ENCODE results near the gene ESAM.

Gene ESAM, protein sequence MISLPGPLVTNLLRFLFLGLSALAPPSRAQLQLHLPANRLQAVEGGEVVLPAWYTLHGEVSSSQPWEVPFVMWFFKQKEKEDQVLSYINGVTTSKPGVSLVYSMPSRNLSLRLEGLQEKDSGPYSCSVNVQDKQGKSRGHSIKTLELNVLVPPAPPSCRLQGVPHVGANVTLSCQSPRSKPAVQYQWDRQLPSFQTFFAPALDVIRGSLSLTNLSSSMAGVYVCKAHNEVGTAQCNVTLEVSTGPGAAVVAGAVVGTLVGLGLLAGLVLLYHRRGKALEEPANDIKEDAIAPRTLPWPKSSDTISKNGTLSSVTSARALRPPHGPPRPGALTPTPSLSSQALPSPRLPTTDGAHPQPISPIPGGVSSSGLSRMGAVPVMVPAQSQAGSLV

GRCh38 chr11:124762105-124762623, at the start of gene ESAM:
ESAM (minus strand) TSS chr11:124762290; CDS start chr11:124762154, 136 bp downstream.
- DNase-seq: no peak

DNA sequence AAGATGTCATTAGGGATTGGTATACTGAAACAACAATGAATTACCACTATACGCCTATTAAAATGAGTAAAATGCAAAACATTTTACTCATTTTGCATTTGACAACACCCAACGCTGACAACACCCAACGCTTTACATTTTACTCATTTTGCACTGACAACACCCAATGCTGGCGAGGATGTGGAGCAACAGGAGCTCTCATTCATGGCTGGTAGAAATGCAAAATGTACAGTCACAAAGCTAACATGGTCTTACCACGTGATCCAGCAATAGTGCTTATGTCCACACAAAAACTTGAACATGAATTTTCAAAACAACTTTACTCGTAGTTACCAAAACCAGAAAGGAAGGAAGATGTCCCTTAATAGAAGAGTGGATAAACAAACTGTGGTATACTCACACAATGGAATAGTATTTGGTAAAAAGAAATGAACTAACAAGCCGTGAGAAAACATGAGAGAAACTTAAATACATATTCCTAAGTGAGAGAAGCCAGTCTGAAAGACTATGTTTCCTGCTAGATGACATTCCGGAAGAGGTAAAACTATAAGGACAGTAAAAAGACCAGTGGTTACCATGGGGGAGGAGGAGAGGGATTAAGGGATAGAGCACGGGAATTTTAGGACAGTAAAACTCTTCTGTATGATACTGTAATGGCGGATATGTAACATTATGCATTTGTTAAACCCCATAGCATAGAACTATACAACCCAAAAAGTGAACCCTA, 49.5 kb upstream of the ESAM start:
- no peak for DNase-seq

DNA sequence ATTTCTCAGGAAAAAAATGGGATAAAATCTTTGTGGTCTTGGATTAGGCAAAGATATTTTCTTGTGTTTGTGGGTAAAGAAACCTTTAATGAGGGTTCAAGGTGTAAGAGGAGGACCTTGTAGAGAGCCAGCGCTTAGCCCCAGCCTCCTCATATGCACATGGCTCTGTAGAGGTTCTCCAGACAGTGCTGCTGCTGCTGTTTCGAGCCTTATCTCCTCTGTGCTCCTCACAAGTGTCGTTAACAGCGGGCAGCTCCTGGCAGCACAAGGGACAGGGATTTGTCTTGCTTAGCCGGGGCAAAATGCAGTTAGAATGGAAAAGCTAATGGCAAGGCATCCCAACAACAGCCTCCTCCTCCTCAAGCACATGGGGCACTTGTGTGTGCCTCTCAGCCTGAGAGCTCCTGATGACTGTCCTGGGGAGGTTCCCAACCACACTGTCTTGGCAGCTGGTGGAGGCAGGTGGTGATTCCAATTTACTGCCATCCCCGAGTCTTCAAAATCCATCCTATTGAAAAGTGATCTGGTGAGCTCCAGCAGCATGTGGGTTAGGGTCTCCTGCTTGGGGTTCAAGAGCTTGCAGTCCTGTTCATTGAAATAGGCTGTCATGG, 45.7 kb upstream of the ESAM start:
- DNase-seq: no peak

DNA sequence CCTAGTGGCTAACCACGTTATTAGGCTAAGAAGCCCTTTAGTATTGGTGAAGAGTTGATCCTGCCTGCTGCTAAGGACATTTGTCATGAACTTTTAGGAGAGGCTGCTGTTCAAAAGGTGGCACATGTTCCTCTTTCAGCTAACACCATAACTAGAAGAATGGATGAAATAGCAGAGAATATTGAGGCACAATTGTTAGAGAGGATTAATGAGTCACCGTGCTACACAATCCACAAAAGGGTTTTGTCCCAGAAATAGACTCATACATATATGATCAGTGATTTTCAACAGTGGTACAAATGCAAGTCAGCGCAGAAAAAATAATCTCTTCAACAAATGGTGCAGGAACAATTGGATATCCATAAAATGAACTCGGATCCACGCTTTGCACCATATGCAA, 45.1 kb upstream of the ESAM start:
- DNase-seq: no peak

DNA sequence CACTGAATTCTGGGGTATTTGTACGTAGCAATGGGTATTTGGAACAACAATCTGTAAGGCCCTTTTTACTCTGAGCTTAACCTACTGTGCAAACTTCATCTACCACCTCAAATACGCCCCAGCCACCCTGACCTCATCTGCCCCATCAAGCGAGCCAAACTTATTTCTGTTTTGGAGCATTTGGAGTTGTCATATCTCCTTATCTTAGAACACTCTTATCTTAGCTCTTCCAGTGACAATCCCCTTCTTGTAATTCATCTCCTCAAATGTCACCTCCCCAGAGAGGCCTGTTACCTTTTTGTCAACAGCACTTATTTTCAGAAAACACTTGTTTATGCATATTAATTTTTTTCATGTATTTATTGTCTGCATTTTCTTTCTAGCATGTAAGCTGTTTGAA, 42.8 kb upstream of the ESAM start:
- no peak for DNase-seq

DNA sequence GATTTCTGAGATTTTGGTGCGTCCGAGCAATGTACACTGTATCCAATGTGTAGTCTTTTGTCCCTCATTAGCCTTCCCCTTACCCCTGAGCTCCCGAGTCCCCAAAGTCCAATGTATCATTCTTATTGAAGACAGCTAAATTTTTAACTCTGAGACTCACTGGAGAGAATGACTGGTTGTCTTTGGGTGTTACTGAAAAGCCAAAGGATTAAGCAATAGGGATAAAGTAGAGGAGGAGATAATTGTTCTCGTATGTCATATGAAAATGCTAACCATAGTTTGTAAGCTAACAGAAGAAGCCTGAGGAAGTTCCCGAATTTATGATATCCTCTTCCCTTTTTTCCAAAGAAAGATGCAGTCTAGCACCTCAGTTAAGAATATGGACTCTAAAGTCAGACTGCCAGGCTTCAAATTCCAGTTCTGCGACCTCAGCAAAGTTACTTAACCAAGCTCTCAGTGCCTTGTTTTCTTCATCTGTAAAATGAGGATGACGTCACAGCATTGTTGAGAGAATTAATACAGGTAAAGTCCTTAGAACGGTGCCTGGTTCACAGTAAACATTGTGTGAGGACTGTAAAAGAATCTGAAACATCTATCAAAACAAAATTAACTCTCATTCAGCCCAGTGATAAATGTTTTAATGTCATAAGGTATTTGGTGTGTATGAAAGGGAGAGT, 39.7 kb upstream of the ESAM start:
- no peak for DNase-seq

- DNase-seq: no peak
These were observed 38.9 kb upstream of the ESAM start for GRCh38 chr11:124801014-124801413.

- DNase-seq: no peak
These were observed 38.3 kb upstream of the ESAM start, which contains the start of gene MSANTD2 for GRCh38 chr11:124800226-124800929. MSANTD2 (minus strand) TSS chr11:124800406; CDS start chr11:124800380, 26 bp downstream.

- DNase-seq: no peak
These were observed 37.5 kb upstream of the ESAM start for GRCh38 chr11:124799348-124800225.

GRCh38 chr11:124798991-124799347, 36.9 kb upstream of the ESAM start:
- no peak for DNase-seq

DNA sequence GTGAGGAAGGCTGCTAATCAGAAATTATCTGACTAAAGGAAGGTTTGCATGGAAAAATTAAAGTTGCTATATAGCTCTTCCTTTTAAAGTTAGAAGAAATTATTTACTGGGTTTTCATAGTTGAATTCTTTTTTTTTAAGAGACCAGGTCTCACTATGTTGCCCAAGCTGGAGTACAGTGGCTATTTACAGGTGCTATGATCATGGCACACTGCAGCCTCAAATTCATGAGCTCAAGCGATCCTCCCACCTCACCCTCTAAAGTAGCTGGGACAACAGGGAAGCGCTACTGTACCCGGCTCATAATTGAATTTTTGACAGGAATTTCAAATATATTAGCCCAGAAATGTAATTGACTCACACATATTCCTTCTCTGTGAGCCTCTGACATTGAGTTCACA, 34.2 kb upstream of the ESAM start:
- no peak for DNase-seq

GRCh38 chr11:124793466-124794278, 31.6 kb upstream of the ESAM start:
- no peak for DNase-seq

- DNase-seq: no peak
These were observed 29.7 kb upstream of the ESAM start for GRCh38 chr11:124791626-124792341.

- DNase-seq: no peak
These were observed 26.4 kb upstream of the ESAM start for GRCh38 chr11:124788521-124788920.

GRCh38 chr11:124784051-124784450, 22.0 kb upstream of the ESAM start:
- no peak for DNase-seq

GRCh38 chr11:124783002-124783401, 20.9 kb upstream of the ESAM start:
- DNase-seq: no peak

DNA sequence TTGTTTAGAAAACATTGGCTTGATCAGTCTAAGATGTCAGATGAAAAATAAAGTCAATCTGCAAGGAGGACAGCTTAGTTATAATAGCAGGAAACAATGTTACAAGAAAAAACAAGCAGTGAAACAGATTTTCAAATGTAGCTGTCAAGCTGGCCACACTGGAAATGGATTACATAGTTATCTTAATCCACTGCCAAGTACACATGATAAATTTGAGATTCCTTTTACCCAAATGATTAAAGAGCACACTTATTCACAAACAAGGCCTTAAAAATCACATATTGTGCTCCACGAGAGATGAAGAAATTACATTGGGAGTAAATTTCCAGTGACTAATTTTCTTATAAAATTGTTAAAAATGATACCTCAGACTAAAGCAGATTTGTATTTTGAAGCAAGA, 17.5 kb upstream of the ESAM start:
- DNase-seq: no peak

GRCh38 chr11:124778281-124778680, 16.2 kb upstream of the ESAM start:
- no peak for DNase-seq

DNA sequence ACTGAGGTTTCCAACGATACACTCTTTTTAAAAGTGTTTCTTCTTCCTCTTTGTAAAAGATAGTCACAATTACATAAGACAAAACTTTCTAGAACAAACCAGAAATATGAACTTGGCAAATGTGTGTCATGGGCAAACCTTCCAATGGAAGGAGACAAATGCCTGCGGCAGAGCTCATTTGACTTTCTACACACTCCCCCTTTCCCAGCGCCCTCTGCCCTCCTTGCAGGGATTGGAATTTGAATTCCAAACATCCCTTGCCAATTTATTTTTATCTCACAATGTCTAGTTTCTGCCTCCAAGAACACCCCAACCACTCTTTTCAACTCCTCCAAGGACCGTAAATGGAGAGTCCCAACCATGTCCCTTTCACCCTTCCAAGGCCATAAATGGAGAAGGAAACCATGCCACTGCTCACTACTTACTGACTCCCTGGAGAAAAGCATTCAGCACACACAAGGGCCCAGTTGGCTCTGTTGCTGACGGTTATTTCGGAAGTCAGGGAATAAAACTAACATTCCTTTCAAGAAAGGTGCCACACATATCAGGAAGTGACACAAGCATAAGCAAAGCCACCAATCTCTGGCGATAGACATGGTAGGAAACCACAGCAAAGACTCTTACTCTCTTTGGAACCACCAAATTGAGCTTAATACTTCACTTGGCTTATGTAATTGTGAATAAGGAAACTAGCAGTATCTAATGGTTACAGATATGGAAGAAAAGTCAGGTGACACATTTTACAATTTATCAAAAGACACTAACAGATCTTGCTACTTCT, 15.0 kb upstream of the ESAM start:
- DNase-seq: no peak

All from SIG-M5 (cell line).